GM18868 (cell line): Measurements from ENCODE around the gene FAM107B.
A peak's percentile ranks its signal among the peaks of the same experiment; 100 is the strongest.

Source experiments
- ATAC-seq: cut with Tn5 transposase; IDR thresholded peaks from one replicate; pipeline ENCODE4 v1.9.1; 2021; ENCODE audit warnings: mild to moderate bottlenecking, moderate library complexity; ENCODE audit not compliant: unreplicated experiment

FAM107B gene

GRCh38 chr10:14563359-14563940, 211.2 kb downstream of the FAM107B start:
- no peak for ATAC-seq

DNA sequence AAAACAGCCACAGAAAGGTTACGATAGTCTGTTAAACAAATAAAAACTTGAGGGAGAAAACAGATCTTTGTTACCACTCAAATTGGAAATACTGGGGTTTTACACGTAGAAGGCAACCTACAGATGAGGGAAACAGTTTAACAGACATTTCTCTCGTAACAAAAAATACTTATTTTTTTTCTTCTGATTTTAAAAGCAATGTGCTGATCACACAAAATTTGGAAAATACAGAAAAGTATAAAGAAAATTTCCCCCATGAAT, 211.7 kb downstream of the FAM107B start:
- ATAC-seq = no peak

GRCh38 chr10:14562218-14563075, 212.2 kb downstream of the FAM107B start:
- ATAC-seq = no peak

GRCh38 chr10:14560791-14561765, 213.6 kb downstream of the FAM107B start:
- no peak for ATAC-seq

GRCh38 chr10:14560274-14560673, 214.4 kb downstream of the FAM107B start:
- no peak for ATAC-seq

DNA sequence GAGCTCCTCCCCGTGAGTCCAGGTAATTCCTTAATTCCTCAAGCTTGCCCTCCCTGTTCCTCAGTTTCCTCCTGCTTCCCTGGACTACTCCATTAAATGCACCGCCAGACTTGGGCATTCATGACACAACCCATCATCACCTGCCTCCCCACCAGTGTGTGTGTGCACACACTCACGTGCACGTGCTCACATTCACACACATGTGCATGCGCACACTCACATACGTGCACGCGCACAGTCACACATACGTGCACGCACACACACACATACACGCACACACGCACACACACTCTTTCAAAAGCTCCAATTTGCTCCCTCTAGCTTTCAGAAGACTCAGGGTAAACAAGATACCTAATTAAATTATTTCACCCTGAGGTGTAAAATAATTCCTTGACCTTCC, 216.7 kb downstream of the FAM107B start:
- ATAC-seq = no peak

DNA sequence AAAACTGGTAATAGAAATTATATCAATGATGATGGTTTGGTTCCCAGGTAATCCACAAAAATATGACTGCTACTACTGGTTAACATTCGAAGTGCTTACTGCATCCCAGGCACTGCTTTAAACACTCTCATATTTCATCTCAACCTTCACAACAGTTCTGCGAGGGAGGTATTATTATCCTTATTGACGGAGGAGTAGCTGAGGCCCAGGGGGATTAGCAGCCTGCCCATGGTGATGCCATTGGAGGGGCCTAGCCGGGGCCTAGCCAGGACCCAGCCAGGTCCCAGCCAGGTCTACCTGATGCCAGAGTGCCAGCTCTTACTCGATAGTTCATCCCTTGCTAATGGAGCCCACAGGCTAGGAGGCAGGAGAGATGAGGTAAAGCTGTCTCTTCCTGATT, 217.1 kb downstream of the FAM107B start:
- no peak for ATAC-seq

DNA sequence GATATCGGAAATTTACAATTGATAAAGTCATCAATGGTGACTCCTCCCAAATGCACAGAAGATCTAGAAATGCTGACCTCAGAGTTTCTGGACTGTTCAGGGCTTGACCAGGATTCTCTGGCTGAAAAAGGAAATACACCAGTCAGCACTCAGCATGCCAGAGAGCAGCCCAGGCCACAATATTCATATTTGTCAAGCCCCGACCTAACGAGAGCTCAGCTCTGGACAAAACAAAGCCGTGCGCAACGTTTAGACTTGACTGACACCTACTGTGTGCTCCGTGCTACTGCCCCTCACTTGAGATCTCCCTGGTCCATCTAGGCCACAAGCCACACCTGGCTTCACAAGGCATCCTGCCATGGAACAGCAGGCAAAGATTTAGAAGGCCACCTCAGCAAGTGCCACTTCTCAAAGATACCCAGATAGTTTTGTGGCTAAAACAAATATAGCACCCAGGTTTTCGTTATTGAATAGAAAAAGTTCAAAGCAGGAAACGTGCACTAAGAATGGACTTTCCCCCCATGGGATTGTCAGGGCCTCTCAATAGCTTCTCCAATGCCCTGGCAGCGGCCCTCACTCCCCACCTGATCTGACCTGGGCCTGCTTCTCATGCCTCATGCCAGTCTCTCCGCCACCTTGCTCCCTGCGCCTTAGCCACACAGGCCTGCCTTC, 218.3 kb downstream of the FAM107B start:
- peak; percentile 73 for ATAC-seq

DNA sequence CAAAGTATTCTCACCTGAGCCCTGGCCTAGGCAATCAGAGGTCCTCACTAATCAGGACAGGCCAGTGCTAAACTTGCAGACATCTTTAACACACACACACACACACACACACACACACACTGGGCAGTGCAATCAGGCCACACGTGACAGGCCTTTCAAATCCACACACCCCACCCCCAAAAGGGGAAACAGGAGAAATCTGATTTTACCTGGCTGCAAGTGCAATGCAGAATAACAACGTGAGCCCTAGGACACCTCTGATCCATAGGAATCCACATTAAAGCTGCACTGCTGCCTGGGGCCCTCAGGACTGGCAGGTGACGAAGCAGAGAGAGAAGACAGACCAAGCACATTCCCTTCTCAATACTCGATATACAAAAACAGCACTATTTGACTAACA, 218.9 kb downstream of the FAM107B start:
- no peak for ATAC-seq

GRCh38 chr10:14554491-14555205, 220.0 kb downstream of the FAM107B start:
- no peak for ATAC-seq

DNA sequence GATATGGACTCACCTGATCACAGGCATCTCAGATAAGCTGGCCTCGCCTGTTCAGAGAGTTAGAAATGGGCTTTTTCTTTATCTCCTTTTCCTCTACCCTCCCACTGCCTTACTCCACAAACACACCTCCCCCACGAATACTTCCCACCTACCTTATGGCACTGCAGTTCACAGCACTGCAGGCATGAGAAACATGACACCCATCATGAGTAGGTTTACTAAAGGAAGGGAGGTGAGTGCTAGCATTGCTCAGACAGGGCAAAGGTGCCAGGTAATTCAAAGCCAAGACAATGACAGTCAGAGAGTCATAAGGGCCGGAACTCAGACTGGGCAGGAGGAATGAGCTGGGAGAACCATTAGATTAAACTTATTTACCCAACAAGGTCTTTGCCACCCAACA, 220.6 kb downstream of the FAM107B start:
- ATAC-seq = no peak

- ATAC-seq = peak; percentile 33
These were observed 221.2 kb downstream of the FAM107B start for GRCh38 chr10:14553448-14553847.

GRCh38 chr10:14552015-14552414, 222.7 kb downstream of the FAM107B start:
- ATAC-seq = no peak

DNA sequence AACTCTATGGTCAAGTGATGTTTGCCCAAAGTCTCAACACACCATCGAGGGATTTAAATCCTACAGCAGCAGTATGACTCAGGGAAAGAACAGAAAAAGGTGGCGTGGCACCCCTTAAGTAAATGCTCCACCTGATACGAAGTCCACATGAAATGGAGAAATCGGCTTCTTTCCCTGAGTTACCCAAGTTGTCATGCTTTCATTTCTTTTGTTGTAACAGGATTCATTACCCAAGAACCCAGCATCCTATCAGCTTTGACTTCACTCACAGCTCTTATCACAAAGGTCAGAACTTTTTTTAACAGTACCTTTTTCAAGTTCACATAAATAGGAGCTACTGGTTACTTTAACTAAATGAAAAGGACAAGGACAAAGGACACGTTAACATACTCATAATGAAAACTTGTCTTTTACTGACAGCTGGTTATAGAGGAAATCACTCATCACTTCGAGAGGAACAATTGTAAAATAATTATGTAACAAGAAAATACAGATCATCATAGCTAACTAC, 224.2 kb downstream of the FAM107B start:
- ATAC-seq = no peak

GRCh38 chr10:14549496-14549895, 225.2 kb downstream of the FAM107B start:
- no peak for ATAC-seq

DNA sequence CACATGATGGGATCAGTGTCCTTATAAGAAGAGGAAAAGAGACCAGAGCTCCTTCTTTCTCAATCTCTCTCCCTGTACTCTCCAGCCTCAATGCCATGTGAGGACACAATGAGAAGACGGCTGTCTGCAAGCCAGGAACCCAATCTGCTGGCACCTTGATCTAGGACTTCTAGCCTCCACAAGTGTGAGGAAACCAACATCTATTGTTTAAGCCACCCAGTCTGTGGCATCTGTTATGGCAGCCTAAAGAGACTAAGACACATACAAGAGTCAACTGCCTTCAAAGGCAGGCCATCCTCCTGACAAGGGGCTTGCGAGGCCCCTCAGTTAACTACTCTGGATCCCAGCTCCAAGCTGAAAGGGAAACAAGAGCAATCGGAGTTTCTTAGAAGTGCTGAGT, 225.7 kb downstream of the FAM107B start:
- ATAC-seq = no peak

DNA sequence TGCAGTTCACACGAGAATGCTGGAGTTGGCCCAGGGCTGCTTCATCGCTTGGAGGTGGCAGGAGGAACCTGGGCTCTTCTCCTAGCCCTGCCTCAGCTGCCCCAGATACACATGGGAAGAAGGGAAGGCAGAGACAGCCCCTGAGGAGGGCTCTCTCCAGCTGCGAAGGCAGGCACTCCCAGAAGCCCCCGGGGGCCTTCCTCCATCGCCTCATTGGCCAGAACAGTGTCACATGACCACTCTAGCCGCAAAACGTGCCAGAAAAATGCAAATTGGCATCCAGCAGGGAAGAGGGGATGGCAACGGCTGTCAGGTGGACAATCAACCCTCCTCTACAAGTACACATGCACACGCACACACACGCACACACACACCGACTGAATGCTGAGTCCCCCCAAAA, 226.2 kb downstream of the FAM107B start:
- no peak for ATAC-seq

DNA sequence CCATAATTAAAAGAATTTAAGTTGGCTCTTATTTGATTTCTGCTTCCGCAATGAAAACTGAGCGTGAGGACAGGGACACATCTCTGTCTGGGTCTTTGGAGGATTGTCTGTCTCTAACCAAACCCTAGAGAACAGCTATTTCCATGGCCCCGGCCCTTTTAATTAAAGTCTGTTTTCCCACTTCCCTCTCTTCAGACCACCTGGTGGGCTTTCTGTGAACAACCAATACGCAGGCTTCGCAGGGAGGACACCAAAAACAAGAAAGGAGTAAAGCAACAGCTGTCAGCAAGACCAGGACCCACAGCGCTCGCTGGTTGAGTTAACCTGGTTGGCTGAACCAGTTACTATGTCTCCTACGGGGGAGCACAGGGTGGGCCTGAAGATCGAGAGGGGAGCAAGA, 226.9 kb downstream of the FAM107B start:
- ATAC-seq = no peak

GRCh38 chr10:14545827-14546226, 228.9 kb downstream of the FAM107B start:
- ATAC-seq = no peak

DNA sequence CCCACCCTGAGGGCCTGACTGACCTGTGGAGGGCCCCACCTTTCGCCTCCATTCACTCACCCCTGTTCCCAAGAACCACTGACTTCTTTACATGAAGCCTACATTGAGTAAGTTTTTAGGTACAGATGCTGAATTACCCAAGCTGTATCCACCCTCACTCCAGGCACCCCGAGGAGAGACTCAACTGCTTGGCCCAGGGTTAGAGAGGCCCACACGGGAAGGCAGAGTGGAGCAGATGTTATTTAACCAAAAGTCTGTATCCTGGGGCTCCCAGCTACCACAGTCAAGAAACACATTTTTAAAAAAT, 230.8 kb downstream of the FAM107B start:
- no peak for ATAC-seq
